GM18520 (cell line): ENCODE measurements around the gene MYO10.
A peak's percentile ranks its signal among the peaks of the same experiment; 100 is the strongest.
"Not testable (repeated sequence)": the region's sequence is repeated elsewhere in the genome, so short reads cannot be mapped to it uniquely, and the experiment has no call there.

ENCODE experiments used
- ATAC-seq: cut with Tn5 transposase; IDR thresholded peaks from one replicate; pipeline ENCODE4 v1.9.1; 2021; ENCODE audit not compliant: unreplicated experiment

Gene MYO10

GRCh38 chr5:16936150-16936988, at the start of gene MYO10:
Gene MYO10 (minus strand): TSS chr5:16936288. CDS start chr5:16935808, 480 bp downstream.
- no peak for ATAC-seq

- ATAC-seq: not testable (repeated sequence)
Observed at GRCh38 chr5:16985304-16985703, 49.2 kb upstream of the MYO10 start.

- no peak for ATAC-seq
Observed at GRCh38 chr5:16983972-16984371, 47.9 kb upstream of the MYO10 start.

- ATAC-seq: no peak
Observed at GRCh38 chr5:16983022-16983639, 47.0 kb upstream of the MYO10 start.

- no peak for ATAC-seq
Observed at GRCh38 chr5:16981700-16982099, 45.6 kb upstream of the MYO10 start.

GRCh38 chr5:16980983-16981382, 44.9 kb upstream of the MYO10 start:
- ATAC-seq: no peak

- ATAC-seq: no peak
Observed at GRCh38 chr5:16978296-16978695, 42.2 kb upstream of the MYO10 start.

GRCh38 chr5:16976625-16977008, 40.5 kb upstream of the MYO10 start:
- peak; percentile 74 for ATAC-seq

GRCh38 chr5:16975950-16976624, 40.0 kb upstream of the MYO10 start:
- peak; percentile 74 for ATAC-seq

- ATAC-seq: no peak
Observed at GRCh38 chr5:16974981-16975380, 38.9 kb upstream of the MYO10 start.

- no peak for ATAC-seq
Observed at GRCh38 chr5:16970826-16971225, 34.7 kb upstream of the MYO10 start.

- ATAC-seq: no peak
Observed at GRCh38 chr5:16970260-16970659, 34.2 kb upstream of the MYO10 start.

GRCh38 chr5:16965581-16965980, 29.5 kb upstream of the MYO10 start:
- no peak for ATAC-seq

GRCh38 chr5:16963821-16964220, 27.7 kb upstream of the MYO10 start:
- no peak for ATAC-seq

GRCh38 chr5:16961131-16961530, 25.0 kb upstream of the MYO10 start:
- no peak for ATAC-seq

- ATAC-seq: no peak
Observed at GRCh38 chr5:16957304-16958196, 21.5 kb upstream of the MYO10 start.

- no peak for ATAC-seq
Observed at GRCh38 chr5:16953729-16954128, 17.6 kb upstream of the MYO10 start.

GRCh38 chr5:16952968-16953671, 17.0 kb upstream of the MYO10 start:
- no peak for ATAC-seq

GRCh38 chr5:16946725-16947124, 10.6 kb upstream of the MYO10 start:
- no peak for ATAC-seq

GRCh38 chr5:16944816-16945562, 8.9 kb upstream of the MYO10 start:
- ATAC-seq: no peak
